Ascending aorta (tissue), 2 donors: ENCODE measurements around the gene NECAB3. TPM values are rescaled to one million over a fixed set of nuclear protein-coding genes. Genes with fewer than 3 reads are reported as not detected.

Experiments used
- DNase-seq, 2 donors: peaks; one replicate each; pipeline ENCODE4 v3.0.0-alpha.2; 2019; ENCODE audit warnings: low spot score in 2 of 2
- H3K27ac ChIP-seq, 2 donors: fragments of 200-600 bp; sonication (generic); one replicate each; pipeline ENCODE4 v1.5.1; 2016 to 2017; ENCODE audit warnings: mild to moderate bottlenecking in 1 of 2
- H3K27me3 ChIP-seq: fragments of 200-600 bp; sonication (generic); one replicate; pipeline ENCODE4 v1.5.1; 2017
- H3K36me3 ChIP-seq, 2 donors: fragments of 200-600 bp; sonication (generic); one replicate each; pipeline ENCODE4 v1.5.1; 2016
- H3K4me1 ChIP-seq, 2 donors: fragments of 200-600 bp; sonication (generic); one replicate each; pipeline ENCODE4 v1.5.1; 2016 to 2017; ENCODE audit warnings: mild to moderate bottlenecking in 1 of 2
- H3K4me3 ChIP-seq, 2 donors: fragments of 200-600 bp; sonication (generic); one replicate each; pipeline ENCODE4 v1.5.1; 2016 to 2017; ENCODE audit warnings: mild to moderate bottlenecking in 1 of 2
- H3K9me3 ChIP-seq, 2 donors: fragments of 200-600 bp; sonication (generic); one replicate each; pipeline ENCODE4 v1.5.1; 2016
- CTCF ChIP-seq, 3 experiments: fragments of 200-600 bp in 2 of 3; fragments of 450-650 bp in 1 of 3; sonication (generic) in 2 of 3; IDR thresholded peaks; one replicate each; pipeline ENCODE4 v1.5.1; 2016 to 2019; ENCODE audit warnings: antibody characterized with exemption in 3 of 3, mild to moderate bottlenecking in 1 of 3, moderate library complexity in 1 of 3
- intact Hi-C: fragments of 100-400 bp; cut with DNase I; formaldehyde crosslinking; loops from one replicate; pipeline ENCODE4 v1.15.1; 2023
- total RNA-seq: library from RNA; depleted of rRNA; stranded (reverse); fragments of >200 nt; gene quantifications from one replicate; pipeline ENCODE4 v1.1.0, GENCODE V29; 2016

NECAB3 gene, protein sequence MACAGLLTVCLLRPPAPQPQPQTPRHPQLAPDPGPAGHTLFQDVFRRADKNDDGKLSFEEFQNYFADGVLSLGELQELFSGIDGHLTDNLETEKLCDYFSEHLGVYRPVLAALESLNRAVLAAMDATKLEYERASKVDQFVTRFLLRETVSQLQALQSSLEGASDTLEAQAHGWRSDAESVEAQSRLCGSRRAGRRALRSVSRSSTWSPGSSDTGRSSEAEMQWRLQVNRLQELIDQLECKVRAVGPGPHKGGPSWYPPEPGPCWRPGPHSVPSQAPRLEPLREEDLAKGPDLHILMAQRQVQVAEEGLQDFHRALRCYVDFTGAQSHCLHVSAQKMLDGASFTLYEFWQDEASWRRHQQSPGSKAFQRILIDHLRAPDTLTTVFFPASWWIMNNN
- 21.3 TPM for total RNA-seq

DNA sequence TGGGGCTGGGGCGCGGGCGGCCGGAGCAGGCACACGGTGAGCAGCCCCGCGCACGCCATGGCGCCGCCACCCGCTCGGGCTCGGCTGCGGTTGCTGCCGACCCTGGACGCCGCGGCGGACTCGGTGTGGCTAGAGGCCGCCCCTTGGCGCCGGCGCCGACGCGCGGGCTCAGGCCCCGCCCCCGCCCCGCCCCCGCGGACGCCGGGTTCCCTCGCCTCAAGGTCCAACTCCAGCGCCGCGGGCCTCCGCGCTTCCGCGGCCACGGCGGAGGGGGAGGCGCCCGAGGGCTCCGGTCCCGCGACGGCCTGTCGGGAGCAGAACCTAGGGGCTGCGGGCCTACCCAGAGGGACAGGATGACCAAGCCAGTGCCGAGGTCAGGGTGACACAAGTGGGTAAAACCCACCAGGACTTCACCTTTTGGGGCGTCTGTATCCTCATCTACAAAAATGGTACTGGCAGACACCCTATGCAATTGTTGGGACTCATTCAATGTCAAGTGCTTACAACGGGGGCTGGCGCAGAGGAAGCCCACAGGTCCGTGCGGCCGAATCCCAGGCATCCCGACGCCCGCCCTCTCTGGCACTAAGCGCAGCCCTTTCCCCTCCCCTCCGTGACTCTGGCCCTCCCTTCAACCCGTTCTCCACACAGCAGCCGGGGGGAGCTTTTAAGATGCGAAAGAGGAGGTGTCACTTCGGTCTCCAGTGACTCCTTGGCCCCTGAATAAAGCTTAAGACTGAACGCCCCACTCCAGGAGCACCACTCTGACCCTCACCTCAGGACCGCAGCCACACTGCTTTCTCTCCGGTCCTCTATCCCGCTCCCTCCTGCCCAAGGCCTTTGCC lies at the start of gene NECAB3:
TSS of gene NECAB3 (minus strand) at position 135 of the 842 bp plus-strand sequence. CDS start at position 59, 76 bp downstream.
- Histone ChIP-seq H3K4me1 (peaks cover 9 to 49% of the 10 kb centered on the region in 2 donors), H3K4me3 (peak within 1 kb of the TSS; percentile 67 to 84)
- DNase-seq: peak in 1 of 2 donors; percentile 92

GRCh38 chr20:33721391-33722140 lies 47.3 kb upstream of the NECAB3 start:
- Histone ChIP-seq H3K4me3 (no peak overlapping the region), H3K4me1 (peaks cover 3 to 7% of the 10 kb centered on the region in 2 donors), H3K9me3 (no peaks in the 10 kb centered on the region), H3K27ac (no peak overlapping the region), H3K27me3 (no peaks in the 10 kb centered on the region), H3K36me3 (no peaks in the 10 kb centered on the region)
- DNase-seq: no peak
- intact Hi-C loops: no loop called here
- TF ChIP-seq CTCF (IDR thresholded peaks at IDR 0.05): no peak

More for the DNA sequence above, at the start of gene NECAB3:
- H3K27me3 ChIP-seq: no peaks in the 10 kb centered on the region
- intact Hi-C loops: loop anchor here (2.0 to 5.0 kb wide), 2 partner anchors 58 to 438 kb away; partner anchors contain the start of gene EIF2S2
- H3K36me3 ChIP-seq: no peaks in the 10 kb centered on the region
- H3K27ac ChIP-seq: peak within 1 kb of the TSS; percentile 96 to 97
- TF ChIP-seq CTCF (IDR thresholded peaks at IDR 0.05): no peak
- no peaks in the 10 kb centered on the region for H3K9me3 ChIP-seq

DNA sequence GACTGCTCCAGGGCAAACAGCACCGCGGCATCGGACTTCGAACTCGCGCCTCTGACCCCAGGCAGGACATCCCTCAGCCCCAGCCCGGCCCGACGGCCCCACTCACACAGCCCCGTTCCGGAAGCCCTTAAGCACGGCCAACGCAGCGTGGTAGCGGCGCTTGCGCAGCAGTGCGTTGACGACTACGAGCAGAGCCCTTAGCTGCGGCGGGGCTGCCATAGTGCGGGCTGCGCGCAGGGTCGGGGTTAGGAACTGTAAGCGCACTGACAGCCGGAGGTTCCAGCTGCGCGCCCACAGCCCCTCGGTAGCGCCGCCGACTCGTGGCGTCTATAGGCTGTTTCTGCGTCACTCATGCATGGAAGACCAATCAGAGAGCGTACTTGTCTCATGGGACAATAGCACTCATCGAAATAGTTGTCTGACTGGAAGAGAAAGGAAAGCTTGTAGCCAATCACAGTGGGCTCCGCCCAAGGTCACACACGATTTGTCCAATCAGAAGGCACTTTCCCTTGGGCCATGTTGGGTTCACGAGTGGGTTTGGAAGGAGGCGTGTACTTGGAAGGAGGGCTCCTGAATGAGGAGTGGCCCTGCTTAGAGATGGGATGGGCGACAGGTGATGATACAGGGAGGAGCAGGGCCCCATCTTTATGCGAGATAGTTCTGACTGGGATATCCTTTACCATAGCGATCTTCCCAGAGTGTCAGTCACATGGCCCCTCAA lies 45.9 kb upstream of the NECAB3 start, which contains the start of gene PXMP4:
TSS of gene PXMP4 (minus strand) at position 322 of the 721 bp plus-strand sequence. CDS start at position 219, 103 bp downstream.
- intact Hi-C loops: no loop called here
- H3K4me3 ChIP-seq: peak within 1 kb of the TSS; percentile 64 to 92
- peak within 1 kb of the TSS; percentile 68 to 76 for H3K27ac ChIP-seq
- TF ChIP-seq CTCF (IDR thresholded peaks at IDR 0.05): no peak
- H3K4me1 ChIP-seq: peaks cover 3 to 7% of the 10 kb centered on the region in 2 donors
- DNase-seq: peak; percentile 83 to 97
- no peaks in the 10 kb centered on the region for H3K9me3 ChIP-seq
- no peaks in the 10 kb centered on the region for H3K27me3 ChIP-seq
- H3K36me3 ChIP-seq: no peaks in the 10 kb centered on the region

- Histone ChIP-seq H3K36me3 (peaks cover 4 to 5% of the 10 kb centered on the region in 2 donors), H3K27me3 (no peaks in the 10 kb centered on the region), H3K4me3 (peak overlapping the region; percentile 64 to 92), H3K4me1 (peaks cover 3 to 7% of the 10 kb centered on the region in 2 donors), H3K27ac (peak overlapping the region; percentile 68 to 76), H3K9me3 (no peaks in the 10 kb centered on the region)
- intact Hi-C loops: no loop called here
- DNase-seq: no peak
- no peak for TF ChIP-seq CTCF (IDR thresholded peaks at IDR 0.05)
Measured at GRCh38 chr20:33719277-33719988, 45.2 kb upstream of the NECAB3 start.
